Measurements from ENCODE around the gene FGF2. TPM values are rescaled to one million over a fixed set of nuclear protein-coding genes. Genes with fewer than 3 reads are reported as not detected.
"Not testable (repeated sequence)": the region's sequence is repeated elsewhere in the genome, so short reads cannot be mapped to it uniquely, and the experiment has no call there.

The FGF2 gene
- total RNA-seq, 2 donors from 2014 or later: 25.5 to 50.2 TPM

- no peaks in the 10 kb centered on the region for H3K36me3 ChIP-seq
- H3K27me3 ChIP-seq (replicated peaks; ENCODE audit: insufficient read depth): no peaks in the 10 kb centered on the region
- peaks cover 12 to 16% of the 10 kb centered on the region in 2 donors for H3K4me1 ChIP-seq (ENCODE audit: control insufficient read depth in 1 of 2, low read depth in 2 of 2)
- H3K27ac ChIP-seq: peak overlapping the region; percentile 62 to 71
- H3K9me3 ChIP-seq: no peaks in the 10 kb centered on the region
- TF ChIP-seq CTCF (IDR thresholded peaks at IDR 0.05): no peak
- H3K4me3 ChIP-seq: peak overlapping the region; percentile 56
- DNase-seq (ENCODE audit: low spot score) (peak; percentile 68), ATAC-seq (ENCODE audit: insufficient number of reproducible peaks, low FRiP score, low read depth) (peak; percentile 99)
Observed at GRCh38 chr4:122783301-122784215, 43.1 kb upstream of the FGF2 start.

GRCh38 chr4:122784261-122784660 lies 42.4 kb upstream of the FGF2 start:
- no peak for DNase-seq (ENCODE audit: low spot score)
- Histone ChIP-seq H3K36me3 (no peaks in the 10 kb centered on the region), H3K27ac (peak overlapping the region in 1 of 2 donors; percentile 71), H3K4me3 (no peak overlapping the region), H3K4me1 (ENCODE audit: control insufficient read depth in 1 of 2, low read depth in 2 of 2) (peaks cover 12 to 16% of the 10 kb centered on the region in 2 donors), H3K27me3 (replicated peaks; ENCODE audit: insufficient read depth) (no peaks in the 10 kb centered on the region), H3K9me3 (no peaks in the 10 kb centered on the region)
- no peak for TF ChIP-seq CTCF (IDR thresholded peaks at IDR 0.05)
- ATAC-seq (ENCODE audit: insufficient number of reproducible peaks, low FRiP score, low read depth): no peak

DNA sequence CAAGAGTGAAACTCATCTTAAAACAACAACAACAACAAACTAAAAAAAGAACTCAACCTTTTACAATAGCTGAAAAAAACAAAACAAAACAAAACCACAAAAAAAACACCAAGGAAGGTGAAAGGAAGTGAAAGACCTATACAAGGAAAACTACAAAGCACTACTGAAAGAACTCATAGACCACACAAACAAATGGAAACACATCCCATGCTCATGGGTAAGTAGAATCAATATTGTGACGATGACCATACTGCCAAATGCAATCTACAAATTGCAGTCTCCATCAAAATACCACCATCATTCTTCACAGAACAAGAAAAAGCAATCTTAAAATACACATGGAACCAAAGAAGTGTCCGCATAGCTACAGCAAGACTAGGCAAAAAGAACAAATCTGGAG lies 41.5 kb upstream of the FGF2 start:
- no peaks in the 10 kb centered on the region for H3K9me3 ChIP-seq
- TF ChIP-seq CTCF (IDR thresholded peaks at IDR 0.05): no peak
- no peak for DNase-seq (ENCODE audit: low spot score)
- H3K27ac ChIP-seq: no peak overlapping the region
- no peak overlapping the region for H3K4me3 ChIP-seq
- no peaks in the 10 kb centered on the region for H3K27me3 ChIP-seq (replicated peaks; ENCODE audit: insufficient read depth)
- H3K36me3 ChIP-seq: no peaks in the 10 kb centered on the region
- H3K4me1 ChIP-seq (ENCODE audit: control insufficient read depth in 1 of 2, low read depth in 2 of 2): peaks cover 12 to 16% of the 10 kb centered on the region in 2 donors
- ATAC-seq (ENCODE audit: insufficient number of reproducible peaks, low FRiP score, low read depth): no peak

DNA sequence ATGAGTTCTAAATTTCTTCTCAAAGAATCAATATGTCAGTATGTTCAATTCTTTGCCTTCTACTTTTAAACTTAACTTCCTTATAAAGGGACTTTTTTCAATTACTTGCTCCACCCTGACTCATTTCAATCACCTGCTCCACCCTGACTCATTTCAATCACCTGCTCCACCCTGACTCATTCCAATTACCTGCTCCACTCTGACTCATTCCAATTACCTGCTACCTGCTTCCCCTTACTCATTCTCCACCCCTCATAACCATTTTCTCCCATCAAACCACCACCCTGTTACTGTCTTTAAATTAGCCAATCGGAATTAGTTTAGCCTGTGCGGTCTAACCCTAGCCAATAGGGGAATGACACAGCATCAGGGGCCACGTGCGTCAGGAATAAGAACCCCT lies 40.3 kb upstream of the FGF2 start:
- H3K9me3 ChIP-seq; H3K27me3 ChIP-seq (replicated peaks; ENCODE audit: insufficient read depth); ATAC-seq (ENCODE audit: insufficient number of reproducible peaks, low FRiP score, low read depth); H3K4me3 ChIP-seq; DNase-seq (ENCODE audit: low spot score); H3K27ac ChIP-seq; H3K36me3 ChIP-seq: not testable (repeated sequence)
- H3K4me1 ChIP-seq (ENCODE audit: control insufficient read depth in 1 of 2, low read depth in 2 of 2): peaks cover 12 to 16% of the 10 kb centered on the region in 2 donors

DNA sequence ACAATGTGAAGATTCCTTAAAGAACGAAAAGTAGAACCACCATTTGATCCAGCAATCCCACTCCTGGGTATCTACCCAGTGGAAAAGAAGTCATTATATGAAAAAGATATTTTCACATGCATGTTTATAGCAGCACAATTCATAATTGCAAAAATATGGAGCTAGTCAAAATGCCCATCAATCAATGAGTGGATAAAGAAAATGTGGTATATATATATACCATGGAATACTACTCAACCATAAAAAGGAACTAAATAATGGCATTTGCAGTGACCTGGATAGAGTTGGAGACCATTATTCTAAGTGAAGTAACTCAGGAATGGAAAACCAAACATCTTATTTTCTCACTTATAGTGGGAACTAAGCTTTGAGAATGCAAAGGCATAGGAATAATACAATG lies 39.7 kb upstream of the FGF2 start:
- not testable (repeated sequence) for H3K36me3 ChIP-seq; H3K9me3 ChIP-seq; H3K4me3 ChIP-seq; H3K27me3 ChIP-seq (replicated peaks; ENCODE audit: insufficient read depth); DNase-seq (ENCODE audit: low spot score); H3K27ac ChIP-seq; ATAC-seq (ENCODE audit: insufficient number of reproducible peaks, low FRiP score, low read depth)
- peaks cover 12 to 16% of the 10 kb centered on the region in 2 donors for H3K4me1 ChIP-seq (ENCODE audit: control insufficient read depth in 1 of 2, low read depth in 2 of 2)

DNA sequence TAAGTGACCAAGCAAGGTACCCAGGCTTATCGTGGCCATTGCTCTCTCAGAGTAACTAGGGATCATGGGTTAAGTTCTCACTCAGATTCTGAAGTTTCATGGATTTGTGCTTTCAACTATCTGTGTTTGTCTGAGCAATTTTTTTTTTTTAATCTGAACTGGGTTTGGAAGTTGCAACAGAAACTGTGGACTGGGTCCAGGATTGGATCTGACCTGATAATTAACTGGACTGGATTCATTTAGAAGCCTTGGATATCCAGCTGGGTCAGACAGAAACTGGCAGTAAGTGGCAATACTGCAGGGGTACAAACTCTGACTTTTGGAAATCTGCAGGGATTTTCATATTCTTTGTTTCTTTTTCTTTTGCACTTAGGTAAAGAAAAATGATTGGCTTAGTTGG lies 38.7 kb upstream of the FGF2 start:
- TF ChIP-seq CTCF (IDR thresholded peaks at IDR 0.05): no peak
- H3K9me3 ChIP-seq: no peaks in the 10 kb centered on the region
- no peak for ATAC-seq (ENCODE audit: insufficient number of reproducible peaks, low FRiP score, low read depth)

More for the DNA sequence above, 38.7 kb upstream of the FGF2 start:
- DNase-seq (ENCODE audit: low spot score): no peak
- Histone ChIP-seq H3K4me3 (no peak overlapping the region), H3K4me1 (ENCODE audit: control insufficient read depth in 1 of 2, low read depth in 2 of 2) (peaks cover 10 to 12% of the 10 kb centered on the region in 2 donors), H3K36me3 (no peaks in the 10 kb centered on the region), H3K27ac (no peak overlapping the region), H3K27me3 (replicated peaks; ENCODE audit: insufficient read depth) (no peaks in the 10 kb centered on the region)

Measured in thoracic aorta (tissue), 2 donors.